HCT116 (cell line): ENCODE measurements around the gene HECW1. TPM values are rescaled to one million over a fixed set of nuclear protein-coding genes. Genes with fewer than 3 reads are reported as not detected.

ENCODE experiments used
- ATAC-seq: fragments of 200-7000 bp; cut with Tn5 transposase; 2 replicates; pipeline ENCODE4 v1.9.1; 2020; ENCODE audit warnings: mild to moderate bottlenecking, moderate library complexity
- BruUV-seq: library from RNA; stranded (reverse); fragments of 400-500 nt; replicated peaks from 2 replicates; lab custom pipeline; 2021; lab: Mats Ljungman, UMichigan
- CTCF ChIA-PET: fragments of 300-600 bp; sonication (Branson Sonifier 250); formaldehyde crosslinking; loops from one replicate; lab custom pipeline; 2021; ENCODE audit warnings: antibody characterized with exemption; lab: Charles Lee
- POLR2A ChIA-PET: fragments of 300-600, 350-600 bp; sonication (Branson Sonifier 250); formaldehyde crosslinking; loops from one replicate; lab custom pipeline; 2021; ENCODE audit warnings: antibody characterized with exemption; lab: Charles Lee
- RAD21 ChIA-PET, 2 experiments: fragments of 300-600 bp; sonication (Branson Sonifier 250); formaldehyde crosslinking; loops; one replicate each; lab custom pipeline; 2023; ENCODE audit warnings: low total read pairs in 2 of 2; ENCODE audit not compliant: uncharacterized antibody in 2 of 2, unreplicated experiment in 2 of 2, low non-redundant PET in 1 of 2; lab: Charles Lee
- DNase-seq: peaks from one replicate; pipeline ENCODE4 v3.0.0-alpha.2; 2010; ENCODE audit warnings: low read depth, low spot score
- H2AFZ ChIP-seq: fragments of 200-600 bp; shearing (Covaris generic), sonication (generic); 2 replicates; pipeline ENCODE4 v1.6.1; 2017; ENCODE audit warnings: low read depth, mixed run types, mixed read lengths, antibody characterized with exemption, low read length; ENCODE audit not compliant: poor library complexity, severe bottlenecking
- H3K27ac ChIP-seq: 2 replicates; pipeline ENCODE4 v1.5.1; 2012; ENCODE audit warnings: low read depth, low read length
- H3K27me3 ChIP-seq: fragments of 200-600 bp; sonication (generic); 2 replicates; pipeline ENCODE4 v1.6.1; 2016; ENCODE audit warnings: mixed run types, low read length, mixed read lengths; ENCODE audit not compliant: insufficient read depth
- H3K36me3 ChIP-seq, 2 experiments: fragments of 200-500 bp in 1 of 2; fragments of 200-600 bp in 1 of 2; sonication (Bioruptor generic) in 1 of 2; sonication (generic) in 1 of 2; 2 replicates each; pipeline versions ENCODE4 v1.5.1 to v1.6.1; 2014 to 2016; ENCODE audit warnings: low read length in 2 of 2, inconsistent platforms in 1 of 2, mixed read lengths in 1 of 2, mixed run types in 1 of 2; ENCODE audit not compliant: insufficient read depth in 2 of 2, control insufficient read depth in 1 of 2
- H3K4me1 ChIP-seq, 2 experiments: fragments of 200-600 bp in 1 of 2; sonication (generic) in 1 of 2; 2 replicates each; pipeline versions ENCODE4 v1.5.1 to v1.6.1; 2012 to 2017; ENCODE audit warnings: low read length in 2 of 2, inconsistent platforms in 1 of 2, mild to moderate bottlenecking in 1 of 2, mixed read lengths in 1 of 2, mixed run types in 1 of 2, moderate library complexity in 1 of 2; ENCODE audit not compliant: insufficient read depth in 2 of 2, control insufficient read depth in 1 of 2
- H3K4me2 ChIP-seq: fragments of 200-600 bp; sonication (generic); 2 replicates; pipeline ENCODE4 v1.6.1; 2017; ENCODE audit warnings: mixed run types, low read length, mixed read lengths
- H3K4me3 ChIP-seq, 2 experiments: fragments of 200-600 bp in 1 of 2; sonication (generic) in 1 of 2; replicated peaks in 1 of 2; 2 replicates each; pipeline ENCODE4 v1.5.1; 2011 to 2016; ENCODE audit warnings: low read length in 2 of 2, control low read depth in 1 of 2, low read depth in 1 of 2, mild to moderate bottlenecking in 1 of 2, mixed read lengths in 1 of 2, mixed run types in 1 of 2
- H3K79me2 ChIP-seq: fragments of 200-600 bp; sonication (generic); 2 replicates; pipeline ENCODE4 v1.6.1; 2017; ENCODE audit warnings: mild to moderate bottlenecking, mixed run types, low read length, moderate library complexity, mixed read lengths; ENCODE audit not compliant: insufficient read depth
- H3K9ac ChIP-seq: fragments of 200-600 bp; sonication (generic); 2 replicates; pipeline ENCODE4 v1.6.1; 2016; ENCODE audit warnings: low read length, mixed read lengths
- H3K9me2 ChIP-seq: fragments of 200-600 bp; sonication (generic), shearing (Covaris generic); 2 replicates; pipeline ENCODE4 v1.6.1; 2017; ENCODE audit warnings: mixed run types, mild to moderate bottlenecking, moderate library complexity; ENCODE audit not compliant: insufficient read depth
- H3K9me3 ChIP-seq, 2 experiments: fragments of 200-500 bp in 1 of 2; fragments of 200-600 bp in 1 of 2; sonication (Bioruptor generic) in 1 of 2; sonication (generic) in 1 of 2; 2 replicates each; pipeline ENCODE4 v1.6.1; 2014 to 2017; ENCODE audit warnings: low read length in 2 of 2, mixed read lengths in 2 of 2, inconsistent platforms in 1 of 2, low read depth in 1 of 2, mild to moderate bottlenecking in 1 of 2, mixed run types in 1 of 2, moderate library complexity in 1 of 2; ENCODE audit not compliant: control insufficient read depth in 1 of 2, insufficient read depth in 1 of 2
- H4K20me1 ChIP-seq: fragments of 200-600 bp; sonication (generic), shearing (Covaris generic); 2 replicates; pipeline ENCODE4 v1.6.1; 2017; ENCODE audit warnings: mixed run types, mild to moderate bottlenecking, moderate library complexity; ENCODE audit not compliant: insufficient read depth
- ELF1 ChIP-seq: IDR thresholded peaks from 2 replicates; pipeline ENCODE4 v1.6.1; 2012; ENCODE audit warnings: low read depth, borderline replicate concordance
- EZH2phosphoT487 ChIP-seq: fragments of 200-600 bp; IDR thresholded peaks from 2 replicates; pipeline ENCODE4 v1.6.1; 2018; ENCODE audit warnings: antibody characterized with exemption, borderline replicate concordance
- RAD21 ChIP-seq: IDR thresholded peaks from 2 replicates; pipeline ENCODE4 v1.6.1; 2012; ENCODE audit warnings: low read depth, mild to moderate bottlenecking
- ZNF274 ChIP-seq: fragments of 200-500 bp; sonication (Bioruptor generic); IDR thresholded peaks from 2 replicates; pipeline ENCODE4 v1.6.1; 2014; ENCODE audit warnings: mild to moderate bottlenecking, low read depth, low read length, inconsistent platforms
- intact Hi-C: fragments of 100-400 bp; cut with micrococcal nuclease; formaldehyde crosslinking; loops from 2 replicates; pipeline ENCODE4 v1.10.0; 2022
- total RNA-seq: library from RNA; stranded (reverse); gene quantifications from one replicate; pipeline ENCODE4 v1.2.1, GENCODE V29; 2021; ENCODE audit not compliant: unreplicated experiment
- TF ChIP-seq, protein P1 (sequence below), 3 experiments: fragments of 200-600 bp in 1 of 3; sonication (generic) in 1 of 3; IDR thresholded peaks in 2 of 3; conservative IDR thresholded peaks in 1 of 3; 2 replicates each; pipeline ENCODE4 v1.5.1; 2012 to 2017; ENCODE audit warnings: low read depth in 2 of 3, low read length in 2 of 3, antibody characterized with exemption in 1 of 3, borderline replicate concordance in 1 of 3, control low read depth in 1 of 3, mild to moderate bottlenecking in 1 of 3, mixed read lengths in 1 of 3, mixed run types in 1 of 3, moderate library complexity in 1 of 3; ENCODE audit not compliant: insufficient read depth in 1 of 3

The HECW1 gene
- total RNA-seq, 1 experiment from 2014 or later, result 5.6 TPM

- H4K20me1 ChIP-seq, result no peaks in the 10 kb centered on the region
- peak overlapping the region; percentile 56 for H3K4me2 ChIP-seq
- BruUV-seq, result no TSS peak
- peaks cover 0 to 5% of the 10 kb centered on the region in 2 experiments; a peak in 2 of 4 replicates for H3K4me1 ChIP-seq
- no peaks in the 10 kb centered on the region for H3K9me2 ChIP-seq
- CTCF ChIA-PET, result interaction anchor here (1.0 to 2.6 kb wide), 3 partner anchors 15 to 245 kb away, joined by 4 to 16 read pairs (median 14); partner anchors contain the start of gene STK17A
- H3K27me3 ChIP-seq, result no peaks in the 10 kb centered on the region
- H3K9ac ChIP-seq, result no peak overlapping the region
- no peaks in the 10 kb centered on the region for H3K79me2 ChIP-seq
- H3K9me3 ChIP-seq, result no peaks in the 10 kb centered on the region
- intact Hi-C loops, result loop anchor here (5.0 kb wide), 4 partner anchors 247 to 1513 kb away; no protein-coding TSS in a partner anchor
- no peak overlapping the region for H3K27ac ChIP-seq
- no peak overlapping the region for H3K4me3 ChIP-seq
- RAD21 ChIA-PET, result interaction anchor here in 1 of 2 experiments (0.6 kb wide), 1 partner anchor 206 kb away, joined by 3 read pairs; no protein-coding TSS in a partner anchor
- no peaks in the 10 kb centered on the region for H3K36me3 ChIP-seq
- POLR2A ChIA-PET, result no interaction called here
- ATAC-seq, result peak; percentile 81
- peak; percentile 19 for DNase-seq
- TF ChIP-seq RAD21, result peak; percentile 73
- TF ChIP-seq, protein P1, sequence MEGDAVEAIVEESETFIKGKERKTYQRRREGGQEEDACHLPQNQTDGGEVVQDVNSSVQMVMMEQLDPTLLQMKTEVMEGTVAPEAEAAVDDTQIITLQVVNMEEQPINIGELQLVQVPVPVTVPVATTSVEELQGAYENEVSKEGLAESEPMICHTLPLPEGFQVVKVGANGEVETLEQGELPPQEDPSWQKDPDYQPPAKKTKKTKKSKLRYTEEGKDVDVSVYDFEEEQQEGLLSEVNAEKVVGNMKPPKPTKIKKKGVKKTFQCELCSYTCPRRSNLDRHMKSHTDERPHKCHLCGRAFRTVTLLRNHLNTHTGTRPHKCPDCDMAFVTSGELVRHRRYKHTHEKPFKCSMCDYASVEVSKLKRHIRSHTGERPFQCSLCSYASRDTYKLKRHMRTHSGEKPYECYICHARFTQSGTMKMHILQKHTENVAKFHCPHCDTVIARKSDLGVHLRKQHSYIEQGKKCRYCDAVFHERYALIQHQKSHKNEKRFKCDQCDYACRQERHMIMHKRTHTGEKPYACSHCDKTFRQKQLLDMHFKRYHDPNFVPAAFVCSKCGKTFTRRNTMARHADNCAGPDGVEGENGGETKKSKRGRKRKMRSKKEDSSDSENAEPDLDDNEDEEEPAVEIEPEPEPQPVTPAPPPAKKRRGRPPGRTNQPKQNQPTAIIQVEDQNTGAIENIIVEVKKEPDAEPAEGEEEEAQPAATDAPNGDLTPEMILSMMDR (IDR thresholded peaks at IDR 0.05 in 2 of 3, conservative IDR thresholded peaks at IDR 0.05 in 1 of 3; ENCODE audit: borderline replicate concordance in 1 of 3, insufficient read depth in 1 of 3, low read depth in 2 of 3, low read length in 2 of 3), result peak; percentile 49 to 71 (median 68); a peak in 5 of 6 replicates
- TF ChIP-seq ELF1, result no peak
- TF ChIP-seq ZNF274, result no peak
- no peak for TF ChIP-seq EZH2phosphoT487
- peak overlapping the region; percentile 64 for H2AFZ ChIP-seq
Measured at GRCh38 chr7:43454936-43455518, 342.6 kb downstream of the HECW1 start.
